GM21381 (cell line): ENCODE data around the gene SNTG2.

Source experiments
- ATAC-seq: cut with Tn5 transposase; IDR thresholded peaks from one replicate; pipeline ENCODE4 v1.9.1; 2021; ENCODE audit warnings: mild to moderate bottlenecking, moderate library complexity; ENCODE audit not compliant: unreplicated experiment

Gene SNTG2

DNA sequence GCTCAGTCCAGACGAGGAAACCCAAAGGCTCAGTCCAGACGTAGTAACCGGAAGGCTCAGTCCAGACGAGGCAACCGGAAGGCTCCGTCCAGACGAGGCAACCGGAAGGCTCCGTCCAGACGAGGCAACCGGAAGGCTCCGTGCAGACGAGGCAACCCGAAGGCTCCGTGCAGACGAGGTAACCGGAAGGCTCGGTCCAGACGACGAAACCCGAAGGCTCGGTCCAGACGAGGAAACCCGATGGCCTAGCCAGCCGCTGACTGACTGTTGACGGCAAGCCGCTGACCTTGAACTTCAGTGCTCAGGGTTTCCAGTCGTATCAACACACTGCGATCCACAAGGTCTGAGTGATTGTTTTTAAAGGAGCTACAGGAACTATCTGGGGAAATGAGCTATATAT is 312.0 kb downstream of the SNTG2 start:
- no peak for ATAC-seq

DNA sequence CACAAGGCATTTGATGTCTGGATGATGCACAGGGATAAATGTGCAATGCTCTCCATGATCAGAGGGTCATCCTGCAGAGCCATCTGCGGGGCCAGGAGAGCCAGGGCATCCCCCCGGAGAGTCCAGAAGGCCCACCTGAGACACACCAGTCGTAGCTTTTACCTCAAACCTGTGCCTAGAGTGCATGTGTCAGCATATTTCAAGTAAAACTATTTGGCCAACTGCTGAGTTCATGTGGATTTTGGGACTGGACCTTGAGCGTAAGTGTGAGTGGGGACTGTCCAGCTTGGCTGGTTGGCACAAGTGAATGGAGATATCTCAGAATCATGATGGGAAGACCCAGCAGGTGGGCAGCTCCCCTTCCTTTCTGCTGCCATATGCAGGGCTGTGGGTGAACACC is 314.8 kb downstream of the SNTG2 start:
- no peak for ATAC-seq

DNA sequence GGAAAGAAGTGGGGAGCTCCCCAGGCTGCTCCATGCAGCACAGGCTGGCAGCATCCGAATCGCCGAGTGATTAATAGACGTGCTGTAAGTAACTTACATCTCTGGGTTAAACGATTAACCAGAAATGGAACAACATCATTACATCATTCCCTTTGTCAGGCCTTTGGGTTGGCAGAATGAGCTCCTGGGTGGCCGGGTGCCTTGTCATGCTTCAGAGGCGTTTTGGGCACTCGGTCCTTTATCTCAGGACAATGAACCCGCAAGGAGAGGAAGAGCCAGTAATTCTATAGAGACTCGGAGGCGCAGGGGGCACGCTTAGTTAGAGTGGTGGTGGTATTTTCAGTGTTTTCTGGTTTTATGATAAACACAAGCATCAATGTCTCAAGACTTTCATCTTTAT is 315.7 kb downstream of the SNTG2 start:
- no peak for ATAC-seq

DNA sequence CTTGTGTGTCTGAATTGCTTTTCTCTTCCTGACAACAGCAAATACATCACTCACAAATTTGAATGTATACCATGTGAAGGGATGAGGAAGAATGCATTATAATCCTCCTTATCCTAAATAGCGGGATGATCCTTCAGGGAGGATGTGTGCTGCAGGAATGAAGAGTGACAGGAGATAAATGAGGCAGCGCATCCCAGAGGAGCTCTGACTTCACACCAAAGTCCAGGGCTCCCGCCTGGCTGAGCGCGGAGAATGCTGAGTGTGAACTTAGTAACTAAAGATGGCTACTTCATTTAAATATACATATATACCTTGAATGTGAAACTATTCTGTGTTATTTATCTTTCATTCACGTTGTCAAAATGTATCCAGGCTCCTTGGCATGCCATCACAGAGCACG is 317.4 kb downstream of the SNTG2 start:
- no peak for ATAC-seq

DNA sequence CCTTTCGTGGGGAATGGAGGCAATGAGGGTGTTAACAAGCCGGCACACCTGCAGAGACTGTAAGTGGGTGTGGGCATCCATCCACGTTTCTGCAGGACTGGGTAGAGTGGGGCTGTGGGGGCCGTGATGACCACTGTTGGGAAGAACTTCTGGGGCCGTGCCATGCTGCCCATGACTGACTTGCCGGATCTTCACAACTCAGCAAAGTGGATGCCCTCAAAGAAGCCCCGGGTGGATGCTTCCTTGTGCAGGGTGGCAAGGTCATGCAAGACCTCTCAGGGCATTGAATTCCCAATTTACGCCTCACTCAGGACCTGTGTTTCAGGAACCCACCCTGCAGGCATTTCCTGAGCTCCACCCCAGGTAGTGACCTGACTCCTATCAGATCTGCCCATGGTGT is 319.2 kb downstream of the SNTG2 start:
- no peak for ATAC-seq

DNA sequence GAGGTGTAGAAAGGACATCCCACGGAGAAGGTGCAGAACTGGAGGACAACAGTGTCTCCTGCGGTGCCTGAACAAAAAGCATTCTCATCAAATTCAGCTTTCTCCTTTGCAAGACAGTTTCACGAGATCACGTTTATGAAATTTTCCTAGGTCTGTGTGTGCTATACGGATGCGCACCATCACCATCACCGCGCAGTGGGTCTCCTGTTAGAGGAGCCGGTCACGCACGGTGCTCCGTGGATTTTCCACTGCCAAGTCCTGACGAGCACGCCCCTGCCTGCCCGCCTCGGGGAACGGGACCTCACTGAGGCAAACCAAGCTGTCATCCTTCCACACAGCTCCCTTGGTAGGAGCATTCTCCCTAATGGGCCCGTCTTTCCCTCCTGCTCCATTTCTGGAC is 322.2 kb downstream of the SNTG2 start:
- no peak for ATAC-seq

DNA sequence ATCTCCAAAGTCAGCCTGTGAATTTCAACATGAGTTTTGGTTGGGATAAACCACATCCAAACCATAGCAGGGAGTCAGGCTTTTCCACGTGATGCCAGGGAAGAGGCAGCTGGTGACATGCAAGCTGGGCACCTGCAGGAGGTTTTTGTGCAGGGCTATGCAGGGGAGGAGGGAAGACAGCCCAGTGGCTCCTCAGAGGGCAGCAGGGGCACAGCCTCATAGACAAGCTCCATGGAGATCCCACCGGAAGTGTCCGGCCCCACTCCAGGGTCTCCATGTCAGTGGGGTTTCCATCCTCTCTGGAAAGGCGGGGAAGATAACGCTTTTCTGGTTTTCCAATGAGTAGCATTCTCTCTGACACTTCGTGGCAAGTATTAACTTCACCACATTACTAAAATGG is 327.0 kb downstream of the SNTG2 start:
- ATAC-seq = no peak

DNA sequence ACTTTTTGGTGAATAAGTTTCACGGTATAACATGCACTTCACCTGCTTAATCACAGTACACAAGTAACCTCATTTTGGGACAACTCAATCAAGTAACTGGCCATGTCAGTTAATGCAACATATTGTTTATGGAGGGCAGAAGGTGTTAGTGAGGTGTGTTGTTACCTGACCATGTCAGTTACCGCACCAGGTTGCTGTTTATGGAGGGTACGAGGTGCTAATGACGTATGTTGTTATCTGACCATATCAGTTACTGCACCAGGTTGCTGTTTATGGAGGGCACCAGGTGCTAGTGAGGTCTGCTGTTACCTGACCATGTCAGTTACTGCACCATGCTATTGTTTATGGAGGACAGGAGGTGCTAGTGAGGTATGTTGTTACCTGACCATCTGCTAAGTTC is 327.5 kb downstream of the SNTG2 start:
- ATAC-seq = no peak

DNA sequence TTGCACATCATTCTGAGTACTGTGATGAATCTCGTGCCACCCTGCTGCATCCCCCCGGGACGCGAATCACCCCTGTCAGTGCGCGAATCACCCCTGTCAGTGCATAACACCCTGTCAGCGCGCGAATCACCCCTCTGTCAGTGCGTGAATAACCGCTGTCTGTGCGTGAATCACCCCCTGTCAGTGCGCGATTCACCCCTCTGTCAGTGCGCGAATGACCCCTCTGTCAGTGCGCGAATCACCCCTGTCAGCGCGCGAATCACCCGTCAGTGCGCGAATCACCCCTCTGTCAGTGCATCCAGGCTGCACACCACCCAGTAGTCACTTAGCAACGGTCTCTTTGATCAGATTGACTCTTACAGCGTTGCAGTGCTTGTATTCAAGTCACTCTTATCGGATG is 328.2 kb downstream of the SNTG2 start:
- ATAC-seq = no peak

DNA sequence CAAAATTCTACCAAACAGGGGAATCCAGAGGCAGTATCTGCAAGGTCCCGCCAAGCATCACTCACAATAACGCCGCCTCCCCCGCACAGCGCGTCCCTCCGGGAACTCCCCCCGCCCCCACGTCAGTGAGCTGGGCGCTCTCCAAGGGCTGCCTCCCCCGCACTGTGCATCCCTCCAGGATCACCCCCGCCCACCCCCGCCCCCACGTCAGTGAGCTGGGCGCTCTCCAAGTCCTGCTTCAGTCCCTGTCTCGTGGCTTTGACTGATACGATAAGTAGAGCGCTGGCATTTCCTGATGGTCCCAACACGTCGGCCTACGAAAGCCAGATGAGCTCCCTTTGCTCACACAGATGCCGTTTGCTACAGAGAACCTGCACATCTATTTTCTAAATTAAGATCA is 331.9 kb downstream of the SNTG2 start:
- ATAC-seq = no peak

DNA sequence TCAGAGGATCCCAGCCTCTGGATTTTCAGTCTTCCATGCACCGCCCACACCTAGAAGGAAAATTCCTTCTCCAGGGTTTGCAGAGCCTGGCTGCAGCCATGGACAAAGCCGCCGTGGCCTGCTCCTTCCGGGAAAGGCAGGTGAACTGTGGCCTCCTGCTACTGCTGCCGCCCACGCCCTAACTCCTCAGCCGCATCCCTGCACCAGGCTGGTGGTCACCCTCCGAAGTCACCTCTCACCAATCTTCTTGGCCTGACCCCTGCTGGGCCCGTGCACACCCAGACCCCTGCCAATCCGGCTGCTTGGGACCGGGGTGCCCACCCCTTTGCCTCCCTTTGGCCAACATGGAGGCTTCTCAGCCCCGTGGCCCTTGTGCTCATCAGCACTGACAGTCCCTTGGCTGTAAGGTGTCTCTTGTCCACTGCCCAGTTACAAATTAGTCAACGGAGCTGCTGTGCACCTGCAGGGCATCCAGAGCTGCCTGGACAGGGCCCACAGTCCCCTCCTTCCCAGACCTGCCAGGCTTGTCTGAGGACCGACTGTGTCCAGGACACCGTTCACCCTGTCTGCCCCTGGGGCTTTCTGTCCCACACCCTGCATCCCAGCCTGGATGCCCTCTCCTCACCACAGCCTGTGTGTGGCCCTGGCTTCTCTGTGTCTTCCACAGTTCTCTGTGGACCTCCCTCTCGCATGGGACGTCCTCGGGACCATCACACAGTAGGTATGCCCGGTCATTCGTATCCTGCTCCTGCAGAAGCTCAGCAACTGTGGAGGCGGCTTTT is 332.6 kb downstream of the SNTG2 start:
- ATAC-seq = no peak

DNA sequence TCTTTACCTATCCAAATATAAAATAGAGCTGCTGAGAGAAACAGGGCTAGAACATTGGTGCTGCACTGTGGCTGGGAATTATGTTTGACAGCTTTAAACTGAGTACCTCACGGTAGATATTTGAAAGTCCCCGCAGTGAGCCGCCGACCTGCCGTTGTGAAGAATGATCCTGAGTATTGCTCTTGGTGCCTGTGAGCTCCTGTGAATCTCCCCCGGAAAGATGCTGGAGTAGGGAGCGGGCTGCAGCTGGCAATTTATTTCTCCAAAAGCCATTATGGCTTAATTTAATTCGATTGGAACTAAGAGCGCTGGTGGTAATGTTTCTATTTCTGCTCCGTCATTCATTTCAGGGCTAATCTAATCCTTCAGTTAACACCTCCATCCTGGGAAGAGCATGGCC is 333.2 kb downstream of the SNTG2 start:
- no peak for ATAC-seq

DNA sequence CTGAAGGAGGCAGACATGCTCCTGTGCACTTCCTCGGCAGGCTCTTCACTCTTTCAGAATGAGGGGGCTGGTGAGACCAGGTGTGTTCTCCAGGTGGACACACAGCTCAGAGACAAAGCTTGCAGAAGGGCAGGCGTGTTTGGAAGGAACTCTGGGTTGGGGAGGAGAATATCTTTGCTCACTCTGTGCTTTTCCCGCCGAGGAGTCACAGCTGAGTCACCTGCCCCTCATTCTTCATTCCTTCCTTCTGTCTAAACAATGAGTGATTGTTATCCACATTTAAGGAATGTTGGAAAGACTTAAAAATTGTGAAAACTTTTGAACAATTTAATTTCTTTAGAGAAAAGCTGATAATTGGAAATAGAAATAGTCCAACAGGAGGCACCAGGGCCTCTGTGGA is 336.3 kb downstream of the SNTG2 start:
- ATAC-seq = no peak

DNA sequence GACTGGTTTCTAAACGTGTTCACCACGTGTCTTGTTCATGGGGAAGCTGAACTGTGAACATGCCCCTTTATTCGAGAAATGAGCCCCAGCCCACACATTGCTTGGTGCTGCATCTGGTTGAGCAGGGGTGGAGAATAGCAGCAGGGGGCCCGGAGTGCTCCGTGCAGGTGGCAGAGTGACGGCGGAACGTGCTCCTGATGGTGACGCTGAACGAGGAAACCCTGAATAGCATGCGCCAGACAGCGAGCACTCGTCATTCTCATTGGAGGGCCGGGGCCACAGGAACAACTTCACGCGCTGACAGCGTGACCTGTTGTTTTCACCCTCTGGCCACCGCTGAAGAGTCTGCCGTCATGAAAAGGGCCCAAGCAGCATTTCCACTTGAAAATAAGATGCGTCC is 336.8 kb downstream of the SNTG2 start:
- no peak for ATAC-seq

DNA sequence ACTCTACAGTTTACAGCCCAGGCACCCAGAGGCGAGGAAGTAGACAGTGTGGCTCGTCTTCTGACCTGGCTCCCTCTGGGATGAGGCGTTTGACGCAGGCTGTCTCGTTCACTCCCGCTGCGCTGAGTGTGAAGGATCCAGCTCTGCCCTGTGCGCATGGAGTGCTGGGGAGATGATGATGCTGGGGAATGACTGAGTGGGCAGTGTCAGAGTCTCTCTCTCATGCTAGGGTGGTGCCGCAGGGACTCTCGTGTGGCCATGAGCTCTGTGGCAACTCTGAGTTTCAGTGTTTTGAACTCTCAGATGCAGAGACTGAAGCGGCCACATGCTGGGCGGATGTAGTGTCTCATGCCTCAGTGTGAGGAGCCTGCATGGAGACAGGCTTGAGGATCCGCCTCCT is 344.3 kb downstream of the SNTG2 start:
- no peak for ATAC-seq

DNA sequence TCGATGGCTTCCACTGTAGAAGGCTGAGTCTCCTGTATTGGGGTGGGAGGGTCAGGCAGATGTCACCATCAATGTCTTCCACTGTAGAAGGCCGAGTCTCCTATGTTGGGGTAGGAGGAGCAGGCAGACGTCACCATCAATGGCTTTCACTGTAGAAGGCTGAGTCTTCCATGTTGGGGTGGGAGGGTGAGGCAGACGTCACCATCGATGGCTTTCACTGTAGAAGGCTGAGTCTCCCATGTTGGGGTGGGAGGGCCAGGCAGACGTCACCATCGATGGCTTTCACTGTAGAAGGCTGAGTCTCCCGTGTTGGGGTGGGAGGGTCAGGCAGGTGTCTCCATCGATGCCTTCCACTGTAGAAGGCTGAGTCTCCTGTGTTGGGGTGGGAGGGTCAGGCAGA is 345.1 kb downstream of the SNTG2 start:
- no peak for ATAC-seq

DNA sequence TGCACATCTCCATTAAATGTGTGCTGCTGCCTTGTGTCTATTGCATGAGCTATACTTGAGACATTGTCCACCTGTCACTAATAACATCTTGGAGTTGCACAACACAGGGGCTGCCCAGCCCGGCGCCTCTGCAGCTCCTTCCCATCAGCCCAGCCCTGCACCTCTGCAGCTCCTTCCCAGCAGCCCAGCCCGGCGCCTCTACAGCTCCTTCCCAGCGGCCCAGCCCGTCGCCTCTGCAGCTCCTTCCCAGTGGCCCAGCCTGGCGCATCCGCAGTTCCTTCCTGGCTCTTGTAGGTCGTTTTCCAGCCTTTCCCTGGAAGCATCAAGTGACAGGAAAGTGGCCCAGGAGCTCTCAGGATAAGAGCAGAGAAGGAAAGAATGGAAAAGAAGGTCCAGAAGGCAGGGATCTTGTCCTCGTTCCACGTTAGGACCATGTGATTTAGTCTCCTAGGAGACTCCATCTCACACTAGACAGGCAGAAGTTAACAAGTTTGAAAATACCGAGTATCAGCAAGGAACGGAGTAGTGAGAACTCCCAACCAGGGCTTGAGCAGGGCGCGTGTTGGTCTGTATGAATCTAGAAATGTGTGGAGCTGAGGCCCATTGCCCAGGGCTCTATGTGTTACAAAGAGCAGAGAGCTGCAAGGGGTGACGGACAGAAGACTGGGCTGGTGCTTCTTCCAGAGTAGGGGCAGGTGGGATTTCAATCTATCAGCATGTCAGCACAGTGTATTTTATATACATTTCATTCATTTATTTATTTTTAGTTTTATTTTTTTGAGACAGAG is 346.9 kb downstream of the SNTG2 start:
- ATAC-seq = no peak

DNA sequence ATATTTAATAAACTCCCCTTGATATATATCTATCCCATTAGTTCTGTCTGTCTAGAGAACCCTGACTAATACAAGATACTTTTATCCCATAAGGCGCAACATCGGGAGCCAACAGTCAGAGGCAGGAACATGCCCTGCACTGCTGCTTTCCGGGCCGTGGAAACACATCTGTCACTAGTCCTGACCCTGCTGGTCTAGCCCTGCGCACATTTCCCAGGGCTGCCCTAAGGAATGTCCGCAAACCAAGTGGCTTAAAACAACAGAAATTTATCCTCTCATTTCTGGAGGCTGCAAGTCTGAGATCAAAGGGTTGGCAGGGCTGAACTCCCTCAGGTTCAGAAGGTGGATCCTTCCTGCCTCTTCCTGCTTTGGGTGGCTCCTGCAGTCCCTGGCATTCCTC is 348.4 kb downstream of the SNTG2 start:
- ATAC-seq = no peak

DNA sequence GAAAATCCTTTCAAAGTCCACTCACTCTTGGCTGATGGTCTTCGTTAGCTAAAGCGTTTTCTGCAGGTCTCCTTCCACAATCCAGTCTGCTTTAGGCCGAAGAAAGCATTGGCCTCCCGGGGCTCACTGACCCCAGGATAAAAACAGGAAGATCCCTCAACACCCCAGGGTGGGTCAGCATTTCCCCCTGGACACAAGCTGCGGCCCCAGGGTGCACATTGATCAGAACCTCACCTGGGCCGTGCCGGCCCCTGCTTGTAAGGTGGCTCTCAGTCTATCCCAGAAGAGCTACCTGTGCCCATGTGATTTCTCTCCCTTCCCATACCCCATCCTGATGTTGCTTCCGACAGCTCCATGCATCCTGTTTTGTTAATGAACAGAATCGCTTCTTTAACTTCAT is 349.6 kb downstream of the SNTG2 start:
- ATAC-seq = no peak

DNA sequence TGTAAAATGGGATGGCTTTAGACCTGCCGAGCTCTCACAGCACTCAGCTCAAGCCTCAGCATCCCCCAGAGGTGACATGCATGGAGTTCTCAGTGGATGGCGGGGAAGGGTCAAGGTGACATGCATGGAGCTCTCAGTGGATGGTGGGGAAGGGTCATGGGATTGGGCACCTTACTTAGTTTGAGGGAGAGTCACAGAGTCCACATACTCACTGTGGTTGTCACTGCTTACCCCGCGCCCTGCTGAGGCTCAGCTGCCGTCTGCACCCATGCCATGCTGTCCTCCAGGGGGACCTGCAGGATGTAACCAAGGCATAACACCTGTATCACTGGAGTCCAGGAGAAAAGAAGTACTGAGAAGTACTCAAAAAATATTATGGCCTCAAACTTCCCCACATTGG is 350.4 kb downstream of the SNTG2 start:
- no peak for ATAC-seq

DNA sequence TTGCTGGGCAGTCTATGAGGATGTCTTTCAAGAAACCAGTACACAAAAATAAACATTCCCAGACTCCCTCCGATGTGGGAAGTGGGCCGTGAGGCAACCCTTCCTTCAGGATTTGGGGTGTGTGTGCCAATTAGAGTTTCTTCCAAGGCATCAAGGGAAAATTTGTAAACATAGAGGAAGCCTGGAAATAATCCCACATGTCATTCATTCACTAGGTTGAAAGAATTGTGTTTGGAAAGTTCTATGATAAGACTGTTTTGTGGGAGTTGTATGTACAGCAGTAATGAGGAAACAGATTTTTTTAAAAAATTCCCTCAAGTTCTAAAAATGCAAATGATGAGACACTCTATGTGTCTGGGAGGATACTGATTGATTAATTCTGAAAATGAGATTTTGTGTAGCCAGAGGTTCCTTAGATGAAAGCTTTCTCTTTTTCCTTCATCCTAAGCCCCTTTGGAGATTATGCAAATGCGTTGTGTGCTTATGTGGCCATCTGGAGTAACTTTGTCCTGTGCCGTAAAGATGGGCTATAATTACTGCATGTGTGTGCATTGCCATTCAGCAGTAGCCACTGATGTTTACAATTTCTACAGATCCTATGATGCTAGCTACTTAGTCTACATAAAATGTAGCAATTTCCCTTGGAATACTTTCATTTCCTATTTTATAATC is 354.8 kb downstream of the SNTG2 start:
- ATAC-seq = no peak
